Activated naive CD4-positive, alpha-beta T cell treated with anti-CD3 and anti-CD28 coated beads, Interleukin-2, amount 50 U/mL, for 72 hours (primary cell): Measurements from ENCODE around the gene C1QTNF1. TPM values are rescaled to one million over a fixed set of nuclear protein-coding genes. Genes with fewer than 3 reads are reported as not detected.
"Not testable (repeated sequence)": the region's sequence is repeated elsewhere in the genome, so short reads cannot be mapped to it uniquely, and the experiment has no call there.

Experiments
- ATAC-seq, 2 donors: fragments of 150-1000 bp; cut with Tn5 transposase; 2 replicates each; pipeline ENCODE4 v1.10.0; 2021; ENCODE audit warnings: mild to moderate bottlenecking in 2 of 2, moderate library complexity in 2 of 2
- DNase-seq, 2 donors: peaks; one replicate each; pipeline ENCODE4 v3.0.0; 2021 to 2022; ENCODE audit warnings: low spot score in 2 of 2
- H3K27ac Mint-ChIP-seq, 2 donors: one replicate each; pipeline ENCODE4 v1.8.0; 2022; ENCODE audit warnings: mild to moderate bottlenecking in 2 of 2, mixed read lengths in 2 of 2
- H3K36me3 Mint-ChIP-seq, 2 donors: one replicate each; pipeline ENCODE4 v1.8.0; 2022; ENCODE audit warnings: mixed read lengths in 2 of 2
- H3K9me3 Mint-ChIP-seq, 2 donors: one replicate each; pipeline ENCODE4 v1.8.0; 2022; ENCODE audit warnings: mixed read lengths in 2 of 2
- total RNA-seq, 2 donors: library from RNA; stranded (reverse); gene quantifications; one replicate each; pipeline ENCODE4 v1.2.3, GENCODE V29; 2022

C1QTNF1 gene
- total RNA-seq, 2 donors from 2014 or later: not detected

GRCh38 chr17:79073016-79073705 is 49.2 kb downstream of the C1QTNF1 start:
- ATAC-seq (no peak), DNase-seq (no peak)
- Mint-ChIP-seq H3K9me3 (no peaks in the 10 kb centered on the region), H3K27ac (no peak overlapping the region), H3K36me3 (no peaks in the 10 kb centered on the region)

- H3K36me3 Mint-ChIP-seq: no peaks in the 10 kb centered on the region
- H3K9me3 Mint-ChIP-seq: no peaks in the 10 kb centered on the region
- no peak overlapping the region for H3K27ac Mint-ChIP-seq
- ATAC-seq (no peak), DNase-seq (no peak)
These were observed 49.7 kb downstream of the C1QTNF1 start for GRCh38 chr17:79073706-79074088.

- not testable (repeated sequence) for H3K36me3 Mint-ChIP-seq, DNase-seq, H3K9me3 Mint-ChIP-seq, ATAC-seq
- peak overlapping the region; percentile 22 to 70 for H3K27ac Mint-ChIP-seq
These were observed 50.2 kb downstream of the C1QTNF1 start for GRCh38 chr17:79074121-79074648.

GRCh38 chr17:79074649-79075445 is 50.9 kb downstream of the C1QTNF1 start, which contains the start of gene ENGASE:
Gene ENGASE (plus strand): TSS chr17:79074824. CDS start chr17:79074945, 121 bp downstream.
- DNase-seq: peak; percentile 95 to 97
- peak; percentile 98 to 99 for ATAC-seq
- Mint-ChIP-seq H3K27ac (peak within 1 kb of the TSS; percentile 70 to 80), H3K36me3 (peaks cover 0 to 6% of the 10 kb centered on the region in 2 donors), H3K9me3 (no peaks in the 10 kb centered on the region)

- DNase-seq (no peak), ATAC-seq (peak; percentile 13 to 16)
- peak overlapping the region; percentile 70 to 80 for H3K27ac Mint-ChIP-seq
- H3K36me3 Mint-ChIP-seq: peaks cover 0 to 8% of the 10 kb centered on the region in 2 donors
- H3K9me3 Mint-ChIP-seq: no peaks in the 10 kb centered on the region
These were observed 51.4 kb downstream of the C1QTNF1 start for GRCh38 chr17:79075446-79075750.

GRCh38 chr17:79075861-79076406 is 52.0 kb downstream of the C1QTNF1 start:
- Mint-ChIP-seq H3K27ac (peak overlapping the region; percentile 70 to 80), H3K36me3 (peaks cover 0 to 12% of the 10 kb centered on the region in 2 donors), H3K9me3 (no peaks in the 10 kb centered on the region)
- DNase-seq (no peak), ATAC-seq (no peak)

- ATAC-seq: no peak
- no peak overlapping the region for H3K27ac Mint-ChIP-seq
- H3K9me3 Mint-ChIP-seq: no peaks in the 10 kb centered on the region
- DNase-seq: no peak
- peaks cover 0 to 12% of the 10 kb centered on the region in 2 donors for H3K36me3 Mint-ChIP-seq
These were observed 53.6 kb downstream of the C1QTNF1 start for GRCh38 chr17:79077587-79077986.

GRCh38 chr17:79078476-79079190 is 54.7 kb downstream of the C1QTNF1 start:
- ATAC-seq (no peak), DNase-seq (no peak)
- peak overlapping the region in 1 of 2 donors; percentile 29 for H3K27ac Mint-ChIP-seq
- H3K9me3 Mint-ChIP-seq: no peaks in the 10 kb centered on the region
- peaks cover 0 to 12% of the 10 kb centered on the region in 2 donors for H3K36me3 Mint-ChIP-seq

GRCh38 chr17:79079421-79080200 is 55.6 kb downstream of the C1QTNF1 start:
- no peak for DNase-seq
- no peaks in the 10 kb centered on the region for H3K9me3 Mint-ChIP-seq
- H3K36me3 Mint-ChIP-seq: peaks cover 0 to 12% of the 10 kb centered on the region in 2 donors
- no peak for ATAC-seq
- H3K27ac Mint-ChIP-seq: no peak overlapping the region

GRCh38 chr17:79080349-79080748 is 56.4 kb downstream of the C1QTNF1 start:
- Mint-ChIP-seq H3K9me3 (no peaks in the 10 kb centered on the region), H3K27ac (peak overlapping the region in 1 of 2 donors; percentile 6), H3K36me3 (peaks cover 0 to 12% of the 10 kb centered on the region in 2 donors)
- DNase-seq (no peak), ATAC-seq (no peak)

- Mint-ChIP-seq H3K27ac (peak overlapping the region in 1 of 2 donors; percentile 6), H3K9me3 (no peaks in the 10 kb centered on the region), H3K36me3 (peaks cover 0 to 12% of the 10 kb centered on the region in 2 donors)
- ATAC-seq (no peak), DNase-seq (no peak)
These were observed 56.9 kb downstream of the C1QTNF1 start for GRCh38 chr17:79080761-79081290.

GRCh38 chr17:79081571-79082276 is 57.8 kb downstream of the C1QTNF1 start:
- Mint-ChIP-seq H3K9me3 (no peaks in the 10 kb centered on the region), H3K36me3 (peaks cover 0 to 12% of the 10 kb centered on the region in 2 donors), H3K27ac (no peak overlapping the region)
- ATAC-seq: no peak
- DNase-seq: no peak

- peaks cover 0 to 12% of the 10 kb centered on the region in 2 donors for H3K36me3 Mint-ChIP-seq
- ATAC-seq: peak; percentile 49 to 59
- H3K27ac Mint-ChIP-seq: no peak overlapping the region
- DNase-seq: peak in 1 of 2 donors; percentile 68
- H3K9me3 Mint-ChIP-seq: no peaks in the 10 kb centered on the region
These were observed 58.6 kb downstream of the C1QTNF1 start for GRCh38 chr17:79082311-79083190.

- peaks cover 0 to 12% of the 10 kb centered on the region in 2 donors for H3K36me3 Mint-ChIP-seq
- ATAC-seq (no peak), DNase-seq (no peak)
- H3K27ac Mint-ChIP-seq: no peak overlapping the region
- no peaks in the 10 kb centered on the region for H3K9me3 Mint-ChIP-seq
These were observed 59.4 kb downstream of the C1QTNF1 start for GRCh38 chr17:79083191-79083971.
